Cardiac fibroblast (primary cell): ENCODE measurements around the gene BRSK2.
"Not testable (repeated sequence)": the region's sequence is repeated elsewhere in the genome, so short reads cannot be mapped to it uniquely, and the experiment has no call there.

Experiments used
- DNase-seq, 2 donors: peaks; one replicate each; pipeline versions ENCODE4 v3.0.0 to v3.0.0-alpha.2; 2010; ENCODE audit warnings: low read depth in 2 of 2
- H3K4me3 ChIP-seq, 2 donors: replicated peaks in 1 of 2; 1 replicate in 1 of 2; 2 replicates in 1 of 2; pipeline ENCODE4 v1.5.1; 2011; ENCODE audit warnings: low read depth in 2 of 2, low read length in 2 of 2, mild to moderate bottlenecking in 2 of 2, moderate library complexity in 1 of 2
- CTCF ChIP-seq: IDR thresholded peaks from one replicate; pipeline ENCODE4 v1.5.1; 2011; ENCODE audit warnings: low read depth, mild to moderate bottlenecking, low read length, inconsistent platforms

Gene BRSK2

DNA sequence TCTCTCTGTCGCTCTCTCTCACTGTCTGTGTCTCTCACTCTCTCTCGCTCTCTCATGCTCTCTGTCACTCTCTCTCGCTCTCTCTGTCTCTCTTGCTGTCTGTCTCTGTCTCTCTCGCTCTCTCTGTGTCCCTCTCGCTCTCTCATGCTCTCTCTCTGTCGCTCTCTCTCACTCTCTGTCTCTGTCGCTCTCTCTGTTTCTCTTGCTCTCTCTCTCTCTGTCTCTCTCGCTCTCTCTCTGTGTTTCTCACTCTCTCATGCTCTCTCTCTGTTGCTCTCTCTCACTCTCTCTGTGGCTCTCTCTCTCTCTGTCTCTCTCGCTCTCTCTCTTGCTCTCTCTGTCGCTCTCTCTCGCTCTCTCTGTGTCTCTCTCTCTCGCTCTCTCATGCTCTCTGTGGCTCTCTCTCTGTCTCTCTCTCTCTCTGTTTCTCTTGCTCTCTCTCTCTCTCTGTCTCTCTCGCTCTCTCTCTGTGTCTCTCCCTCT is 33.2 kb upstream of the BRSK2 start:
- TF ChIP-seq CTCF, result no peak
- no peak for DNase-seq
- no peak overlapping the region for H3K4me3 ChIP-seq

- peak in 1 of 2 donors; percentile 51 for DNase-seq
- TF ChIP-seq CTCF, result no peak
Measured at GRCh38 chr11:1358286-1358685, 31.4 kb upstream of the BRSK2 start.

GRCh38 chr11:1358931-1359330 is 30.8 kb upstream of the BRSK2 start:
- not testable (repeated sequence) for H3K4me3 ChIP-seq, DNase-seq

More at GRCh38 chr11:1358286-1358685, 31.4 kb upstream of the BRSK2 start:
- H3K4me3 ChIP-seq, result no peak overlapping the region

GRCh38 chr11:1359556-1359955 is 30.2 kb upstream of the BRSK2 start:
- no peak overlapping the region for H3K4me3 ChIP-seq
- TF ChIP-seq CTCF, result no peak
- no peak for DNase-seq

- no peak overlapping the region for H3K4me3 ChIP-seq
- TF ChIP-seq CTCF, result no peak
- DNase-seq, result no peak
Measured at GRCh38 chr11:1360181-1360834, 29.4 kb upstream of the BRSK2 start.

- DNase-seq, result no peak
- no peak for TF ChIP-seq CTCF
- no peak overlapping the region for H3K4me3 ChIP-seq
Measured at GRCh38 chr11:1360835-1361357, 28.8 kb upstream of the BRSK2 start.

GRCh38 chr11:1361882-1362281 is 27.9 kb upstream of the BRSK2 start:
- no peak for DNase-seq
- no peak overlapping the region for H3K4me3 ChIP-seq
- no peak for TF ChIP-seq CTCF
